ENCODE results near the gene VBP1.

DNA sequence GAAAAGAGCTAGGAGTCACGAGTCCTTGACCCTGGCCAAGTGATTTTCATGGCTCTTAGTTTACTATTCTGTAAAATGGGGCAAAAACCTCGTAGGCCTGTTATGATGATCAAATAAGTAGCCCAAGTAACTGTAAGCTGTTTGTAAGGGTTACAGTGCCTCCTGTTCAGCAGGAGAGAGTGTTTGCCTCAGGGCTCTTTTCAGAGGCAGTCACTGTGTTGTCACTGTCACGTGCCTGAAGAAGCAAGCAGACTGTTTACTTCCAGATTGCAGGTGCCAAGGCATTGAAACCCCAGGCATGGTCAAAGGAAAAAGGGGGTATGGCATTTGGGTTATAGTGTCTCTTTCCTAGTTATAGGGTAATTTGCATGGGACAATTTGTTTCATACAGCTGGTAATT is 43.5 kb downstream of the VBP1 start:
- no peak for TF ChIP-seq ZNF274 (IDR thresholded peaks at IDR 0.05; ENCODE audit: borderline replicate concordance, extremely low read depth, low read length)
- TF ChIP-seq, protein P1, sequence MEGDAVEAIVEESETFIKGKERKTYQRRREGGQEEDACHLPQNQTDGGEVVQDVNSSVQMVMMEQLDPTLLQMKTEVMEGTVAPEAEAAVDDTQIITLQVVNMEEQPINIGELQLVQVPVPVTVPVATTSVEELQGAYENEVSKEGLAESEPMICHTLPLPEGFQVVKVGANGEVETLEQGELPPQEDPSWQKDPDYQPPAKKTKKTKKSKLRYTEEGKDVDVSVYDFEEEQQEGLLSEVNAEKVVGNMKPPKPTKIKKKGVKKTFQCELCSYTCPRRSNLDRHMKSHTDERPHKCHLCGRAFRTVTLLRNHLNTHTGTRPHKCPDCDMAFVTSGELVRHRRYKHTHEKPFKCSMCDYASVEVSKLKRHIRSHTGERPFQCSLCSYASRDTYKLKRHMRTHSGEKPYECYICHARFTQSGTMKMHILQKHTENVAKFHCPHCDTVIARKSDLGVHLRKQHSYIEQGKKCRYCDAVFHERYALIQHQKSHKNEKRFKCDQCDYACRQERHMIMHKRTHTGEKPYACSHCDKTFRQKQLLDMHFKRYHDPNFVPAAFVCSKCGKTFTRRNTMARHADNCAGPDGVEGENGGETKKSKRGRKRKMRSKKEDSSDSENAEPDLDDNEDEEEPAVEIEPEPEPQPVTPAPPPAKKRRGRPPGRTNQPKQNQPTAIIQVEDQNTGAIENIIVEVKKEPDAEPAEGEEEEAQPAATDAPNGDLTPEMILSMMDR (IDR thresholded peaks at IDR 0.05; ENCODE audit: control extremely low read depth in 1 of 3, insufficient read depth in 1 of 3, low read depth in 1 of 3, low read length in 3 of 3) = no peak
- TF ChIP-seq YY1 (IDR thresholded peaks at IDR 0.05; ENCODE audit: low read depth, low read length) = no peak
- TF ChIP-seq NRF1 (IDR thresholded peaks at IDR 0.05; ENCODE audit: low read depth, low read length) = no peak
- TF ChIP-seq POLR2AphosphoS5 (IDR thresholded peaks at IDR 0.05; ENCODE audit: low read depth, low read length) = no peak
- no peak for TF ChIP-seq EZH2 (IDR thresholded peaks at IDR 0.05; ENCODE audit: low read depth, low read length, severe bottlenecking)
- no peak for TF ChIP-seq TAF1 (IDR thresholded peaks at IDR 0.05; ENCODE audit: low read depth, low read length)
- TF ChIP-seq SP4 (IDR thresholded peaks at IDR 0.05; ENCODE audit: low read length) = no peak
- no peak for TF ChIP-seq TEAD4 (IDR thresholded peaks at IDR 0.05; ENCODE audit: low read depth, low read length)
- TF ChIP-seq, protein P2, sequence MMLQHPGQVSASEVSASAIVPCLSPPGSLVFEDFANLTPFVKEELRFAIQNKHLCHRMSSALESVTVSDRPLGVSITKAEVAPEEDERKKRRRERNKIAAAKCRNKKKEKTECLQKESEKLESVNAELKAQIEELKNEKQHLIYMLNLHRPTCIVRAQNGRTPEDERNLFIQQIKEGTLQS (IDR thresholded peaks at IDR 0.05; ENCODE audit: insufficient read depth, low read depth, low read length) = no peak
- TF ChIP-seq CEBPB (IDR thresholded peaks at IDR 0.05; ENCODE audit: low read depth, low read length) = no peak
- TF ChIP-seq RAD21 (IDR thresholded peaks at IDR 0.05 in 1 of 2, conservative IDR thresholded peaks at IDR 0.05 in 1 of 2; ENCODE audit: low read depth in 2 of 2, low read length in 2 of 2) = no peak
- TF ChIP-seq SIN3A (conservative IDR thresholded peaks at IDR 0.05 in 1 of 2, IDR thresholded peaks at IDR 0.05 in 1 of 2; ENCODE audit: low read depth in 1 of 2, low read length in 2 of 2) = no peak

Data from H1 (cell line).